Gastrocnemius medialis (tissue), 4 donors: ENCODE results near the gene CACNA2D3.

Experiments
- POLR2A ChIP-seq, 2 donors: fragments of 450-650 bp; IDR thresholded peaks; one replicate each; pipeline ENCODE4 v1.6.1; 2017; ENCODE audit warnings: antibody characterized with exemption in 2 of 2, mild to moderate bottlenecking in 2 of 2, moderate library complexity in 2 of 2
- TF ChIP-seq, protein P1 (sequence below), 5 experiments: fragments of 450-650 bp in 3 of 5; fragments of 200-600 bp in 2 of 5; sonication (generic) in 2 of 5; IDR thresholded peaks in 4 of 5; conservative IDR thresholded peaks in 1 of 5; 1 replicate in 4 of 5; 2 replicates in 1 of 5; pipeline ENCODE4 v1.5.1; 2016 to 2019; ENCODE audit warnings: antibody characterized with exemption in 5 of 5, mild to moderate bottlenecking in 3 of 5, moderate library complexity in 3 of 5

DNA sequence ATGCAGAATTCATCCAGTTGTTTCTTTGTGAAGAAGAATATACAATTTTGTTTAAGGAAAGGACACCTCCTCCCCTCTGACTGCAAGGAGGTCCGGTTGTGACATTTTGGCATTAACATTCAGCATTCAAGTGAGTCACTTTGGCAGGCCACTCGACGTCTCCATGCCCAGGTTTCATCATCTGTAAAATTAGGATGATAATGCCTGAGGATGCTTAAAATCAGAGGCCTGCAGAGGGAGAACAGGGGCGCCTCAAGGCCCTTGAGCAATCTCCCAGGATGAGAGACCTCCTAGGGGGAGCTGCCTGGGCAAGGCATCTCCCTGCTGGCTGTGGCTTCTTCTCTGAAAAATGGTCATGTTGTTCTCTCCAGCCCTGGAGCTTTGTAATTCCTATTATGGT, 236.0 kb downstream of the CACNA2D3 start:
- TF ChIP-seq POLR2A (IDR thresholded peaks at IDR 0.05), result no peak
- TF ChIP-seq, protein P1, sequence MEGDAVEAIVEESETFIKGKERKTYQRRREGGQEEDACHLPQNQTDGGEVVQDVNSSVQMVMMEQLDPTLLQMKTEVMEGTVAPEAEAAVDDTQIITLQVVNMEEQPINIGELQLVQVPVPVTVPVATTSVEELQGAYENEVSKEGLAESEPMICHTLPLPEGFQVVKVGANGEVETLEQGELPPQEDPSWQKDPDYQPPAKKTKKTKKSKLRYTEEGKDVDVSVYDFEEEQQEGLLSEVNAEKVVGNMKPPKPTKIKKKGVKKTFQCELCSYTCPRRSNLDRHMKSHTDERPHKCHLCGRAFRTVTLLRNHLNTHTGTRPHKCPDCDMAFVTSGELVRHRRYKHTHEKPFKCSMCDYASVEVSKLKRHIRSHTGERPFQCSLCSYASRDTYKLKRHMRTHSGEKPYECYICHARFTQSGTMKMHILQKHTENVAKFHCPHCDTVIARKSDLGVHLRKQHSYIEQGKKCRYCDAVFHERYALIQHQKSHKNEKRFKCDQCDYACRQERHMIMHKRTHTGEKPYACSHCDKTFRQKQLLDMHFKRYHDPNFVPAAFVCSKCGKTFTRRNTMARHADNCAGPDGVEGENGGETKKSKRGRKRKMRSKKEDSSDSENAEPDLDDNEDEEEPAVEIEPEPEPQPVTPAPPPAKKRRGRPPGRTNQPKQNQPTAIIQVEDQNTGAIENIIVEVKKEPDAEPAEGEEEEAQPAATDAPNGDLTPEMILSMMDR (IDR thresholded peaks at IDR 0.05 in 4 of 5, conservative IDR thresholded peaks at IDR 0.05 in 1 of 5), result no peak
